SIG-M5 treated with dmso at 0.1 percent for 504 hours (cell line): ENCODE measurements around the gene FBRSL1.

Experiments
- DNase-seq: peaks from one replicate; lab custom pipeline; 2025; ENCODE audit not compliant: unreplicated experiment; lab: John Stamatoyannopoulos, UW

The FBRSL1 gene

DNA sequence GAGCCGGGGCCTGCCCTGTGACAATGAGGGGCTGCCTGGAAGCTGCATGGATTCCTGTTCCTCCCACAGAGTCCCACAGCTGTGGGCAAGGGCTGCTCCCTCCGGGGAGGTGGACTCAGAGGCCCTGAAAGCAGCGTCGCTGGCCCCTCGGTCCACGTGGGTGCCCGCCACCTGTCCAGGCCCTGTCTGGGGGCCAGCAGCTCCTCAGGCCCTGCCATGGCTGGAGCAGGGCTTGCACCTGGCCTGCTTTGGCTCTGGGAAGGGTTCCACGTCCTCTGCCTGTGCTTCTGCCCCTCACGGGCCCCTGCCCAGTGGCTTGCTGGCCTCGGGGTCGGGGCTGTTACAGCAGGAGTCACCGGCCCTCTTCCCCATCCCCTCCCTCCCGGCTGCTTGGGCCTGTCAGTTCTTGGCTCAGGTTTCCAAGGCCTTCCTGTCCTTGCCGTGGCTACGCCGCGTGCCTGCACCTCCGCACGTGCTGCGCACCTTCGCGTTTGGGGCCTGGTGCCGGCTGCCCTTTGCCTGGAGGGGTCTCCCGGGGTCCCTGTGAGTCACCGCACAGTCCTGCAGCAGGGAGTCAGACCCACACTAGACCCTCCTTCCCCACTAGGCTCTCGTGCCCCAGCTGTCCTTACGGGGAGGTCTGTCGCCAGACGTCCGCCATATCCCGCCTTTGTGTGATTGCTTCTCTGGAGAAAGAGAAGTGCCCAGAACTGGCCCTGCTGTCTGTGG is 5.8 kb downstream of the FBRSL1 start:
- DNase-seq = no peak

DNA sequence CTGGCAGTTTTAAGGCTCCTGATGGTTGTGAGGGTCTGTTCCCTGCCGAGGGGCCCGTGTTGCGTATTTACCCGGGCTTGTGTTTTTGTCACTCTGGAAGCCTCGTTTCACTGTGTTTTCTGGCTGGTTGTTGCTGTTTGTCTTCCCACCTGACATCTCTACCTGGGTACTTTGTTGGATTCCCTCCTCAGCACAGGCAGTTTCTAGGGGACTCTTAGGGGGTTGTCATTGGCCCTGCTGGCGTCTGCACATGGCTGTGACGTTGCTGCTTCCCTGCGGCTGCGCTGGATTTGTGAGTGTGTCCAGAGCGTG is 6.4 kb downstream of the FBRSL1 start:
- DNase-seq = no peak

DNA sequence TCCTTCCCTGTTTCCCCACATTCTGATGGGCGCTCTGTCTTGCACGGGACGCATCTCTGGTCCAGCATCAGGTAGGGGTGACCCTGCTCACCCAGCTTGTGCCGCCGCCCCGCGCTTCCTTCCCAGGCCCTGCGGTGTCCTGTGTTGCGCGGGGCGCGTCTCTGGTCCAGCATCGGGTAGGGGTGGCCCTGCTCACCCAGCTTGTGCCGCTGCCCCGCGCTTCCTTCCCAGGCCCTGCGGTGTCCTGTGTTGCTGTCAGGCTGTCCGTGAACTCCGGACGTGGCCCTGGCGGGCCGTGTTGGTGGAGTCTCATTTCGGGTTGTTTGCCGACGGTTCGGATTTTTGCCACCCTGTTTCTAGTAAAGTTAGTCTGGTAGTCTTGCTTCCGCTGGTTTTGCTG is 6.8 kb downstream of the FBRSL1 start:
- no peak for DNase-seq

DNA sequence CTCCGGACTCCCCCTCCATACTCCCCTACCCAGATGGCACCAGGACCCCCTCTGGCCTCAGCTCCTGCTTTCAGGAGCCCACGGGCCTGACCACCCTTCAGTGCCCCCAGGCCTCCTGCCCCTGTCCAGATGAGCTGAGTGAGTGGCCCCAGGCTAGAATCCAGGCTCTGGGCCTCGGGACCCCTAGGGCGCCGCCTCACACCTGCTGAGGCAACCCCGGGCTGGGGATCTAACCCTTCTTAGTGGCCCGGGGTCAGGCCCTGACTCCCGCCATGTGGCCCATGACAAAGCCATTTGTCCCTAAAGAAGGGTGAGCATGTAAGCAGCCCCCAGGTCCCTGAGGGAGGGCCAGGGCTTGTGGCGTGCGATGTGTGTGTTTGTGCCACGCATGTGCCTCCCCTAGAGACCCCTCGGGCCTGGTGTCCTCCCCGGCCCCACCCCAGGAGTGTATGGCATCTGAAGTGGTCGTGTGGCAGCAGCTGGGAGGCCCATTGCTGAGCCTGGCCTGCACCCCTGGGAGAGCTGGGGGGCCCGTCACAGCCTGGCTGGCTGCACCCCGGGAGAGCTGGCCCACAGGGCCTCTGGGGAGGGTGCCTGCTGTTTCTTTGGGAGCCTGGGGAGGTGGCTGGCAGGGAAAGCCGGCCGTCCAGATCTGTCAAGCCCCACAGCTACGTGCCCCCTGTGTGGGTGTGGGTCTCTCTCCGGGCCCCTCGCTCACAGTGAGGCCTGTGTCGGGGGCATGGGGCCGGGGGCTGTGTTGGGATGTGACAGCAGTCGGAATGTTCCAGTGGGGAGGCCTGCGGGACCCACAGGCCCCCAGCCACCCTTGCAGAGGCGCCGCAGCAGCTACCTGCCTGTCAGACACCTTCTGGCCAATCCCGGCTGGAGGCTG is 7.8 kb downstream of the FBRSL1 start:
- DNase-seq = no peak

GRCh38 chr12:132498931-132499330 is 9.0 kb downstream of the FBRSL1 start:
- no peak for DNase-seq

DNA sequence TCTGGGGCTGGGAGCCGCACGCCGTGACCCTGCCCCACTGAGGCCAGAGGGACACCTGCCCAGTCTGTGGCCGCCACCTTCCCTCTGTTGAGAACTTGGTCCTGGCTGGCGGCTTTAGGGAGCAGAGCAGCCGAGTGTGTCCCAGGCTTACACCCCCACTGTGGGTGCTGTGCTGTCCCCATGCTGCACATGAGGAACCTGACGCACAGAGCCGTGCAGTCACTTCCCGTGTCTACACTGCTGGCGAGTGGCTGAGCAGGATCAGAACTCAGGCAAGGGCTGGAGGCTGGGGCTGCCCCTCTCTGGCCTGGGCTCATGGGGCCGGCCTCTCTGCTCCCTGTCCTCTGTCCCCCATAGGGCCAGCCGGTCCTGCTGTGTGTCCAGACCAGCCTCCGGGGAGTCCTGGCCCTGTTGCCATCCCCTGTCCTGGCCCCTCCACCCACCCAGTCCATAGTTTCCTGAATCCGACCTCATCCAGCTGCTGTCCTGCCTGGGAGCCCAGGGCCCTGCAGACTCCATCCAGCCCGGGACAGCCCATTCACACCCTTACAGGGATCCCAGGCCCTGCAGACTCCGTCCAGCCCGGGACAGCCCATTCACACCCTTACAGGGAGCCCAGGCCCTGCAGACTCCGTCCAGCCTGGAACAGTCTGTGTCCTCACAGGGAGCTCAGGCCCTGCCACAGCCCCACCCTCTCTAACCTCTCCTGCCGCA is 10.3 kb downstream of the FBRSL1 start:
- DNase-seq = no peak

DNA sequence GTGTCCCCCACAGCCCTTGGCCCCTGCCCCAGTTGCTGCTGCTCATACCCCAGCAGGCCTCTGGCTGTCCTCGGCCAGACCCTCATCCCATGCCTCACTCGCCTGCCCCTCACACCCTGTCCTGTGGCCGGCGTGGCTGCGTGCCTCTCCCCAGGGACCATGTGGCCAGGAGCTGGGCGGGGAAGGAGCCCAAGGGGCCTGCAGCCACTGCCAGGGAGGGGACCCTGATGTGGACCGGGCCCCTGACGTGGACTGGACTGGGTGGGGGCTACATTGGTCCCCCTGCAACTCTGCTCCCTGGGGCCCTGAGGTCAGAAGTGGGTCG is 10.9 kb downstream of the FBRSL1 start:
- no peak for DNase-seq

DNA sequence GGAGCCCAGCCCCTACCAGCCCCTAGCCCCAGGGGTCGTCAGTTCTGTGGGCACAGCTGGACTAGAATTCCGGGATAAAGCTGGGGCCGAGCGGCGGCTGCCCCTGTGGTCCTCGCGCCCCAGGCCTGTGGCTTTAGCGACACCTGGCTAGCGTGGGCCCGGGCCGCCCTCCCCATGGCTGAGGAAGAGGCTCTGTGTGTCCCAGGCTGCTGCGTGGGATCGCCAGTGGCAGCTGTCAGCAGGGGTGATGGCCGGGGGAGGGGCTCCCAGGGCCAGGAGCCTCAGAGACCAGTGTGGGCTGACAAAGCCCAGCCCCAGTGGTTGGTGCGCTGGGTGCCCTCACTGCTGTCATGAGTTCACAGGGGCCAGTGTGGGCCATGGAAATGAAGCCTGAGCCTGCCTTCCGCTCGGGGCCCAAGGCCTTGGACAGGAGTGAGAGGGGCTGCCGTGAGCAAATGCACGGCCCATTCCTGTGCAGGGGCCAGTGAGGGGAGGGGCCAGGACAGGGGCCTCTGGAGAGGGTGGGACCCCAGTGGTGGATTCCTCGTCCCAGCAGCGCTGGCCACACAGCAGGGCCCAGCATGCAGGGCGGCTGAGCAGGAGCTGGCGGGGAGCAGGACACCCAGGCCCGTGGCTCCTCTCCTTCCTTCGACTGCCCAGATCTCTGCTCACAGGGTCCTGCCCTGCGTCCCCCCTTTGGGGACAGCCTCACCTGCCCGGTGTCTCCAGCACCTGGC is 11.4 kb downstream of the FBRSL1 start:
- DNase-seq = no peak

- peak; percentile 22 for DNase-seq
Measured at GRCh38 chr12:132502149-132502881, 12.4 kb downstream of the FBRSL1 start.

GRCh38 chr12:132502882-132503193 is 12.9 kb downstream of the FBRSL1 start:
- DNase-seq = no peak

- no peak for DNase-seq
Measured at GRCh38 chr12:132503618-132504204, 13.8 kb downstream of the FBRSL1 start.

DNA sequence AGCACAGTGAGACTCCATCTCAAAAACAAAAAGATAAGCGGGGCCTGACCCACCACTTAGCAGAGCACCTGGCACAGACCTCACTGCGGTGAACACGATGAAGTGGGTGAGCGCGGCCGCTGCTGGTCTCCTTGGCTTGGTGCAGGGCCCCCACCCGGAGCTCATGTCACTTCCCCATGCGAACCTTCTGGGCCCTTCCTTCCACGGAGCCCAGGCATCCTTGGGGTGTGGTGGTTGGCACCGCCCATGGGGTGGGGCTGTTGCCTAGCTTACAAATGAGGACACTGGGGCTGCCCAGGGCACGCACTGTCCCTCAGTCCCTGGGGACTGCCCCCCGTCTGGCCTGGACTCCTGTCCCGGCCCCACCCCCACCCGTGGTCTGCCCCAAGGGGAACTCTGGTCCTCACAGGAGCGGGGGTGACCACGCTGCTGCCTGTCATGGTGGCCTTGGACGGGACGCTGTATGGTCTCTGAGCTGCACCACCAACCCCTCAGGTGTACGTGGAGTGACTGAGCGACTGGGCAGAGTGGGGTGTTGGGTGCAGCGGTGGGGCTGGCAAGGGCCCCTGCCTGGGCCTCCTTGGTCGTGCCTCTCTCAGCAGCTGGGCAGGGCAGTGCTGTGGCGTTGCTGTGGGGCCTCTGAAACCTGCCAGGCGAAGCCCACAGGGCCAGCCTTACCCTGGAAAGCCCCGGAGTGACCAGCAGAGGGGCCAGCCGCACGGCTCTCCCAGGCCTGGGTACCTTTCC is 15.3 kb downstream of the FBRSL1 start:
- no peak for DNase-seq

GRCh38 chr12:132505852-132506219 is 15.9 kb downstream of the FBRSL1 start:
- no peak for DNase-seq

GRCh38 chr12:132506328-132507160 is 16.6 kb downstream of the FBRSL1 start:
- no peak for DNase-seq

GRCh38 chr12:132507161-132507538 is 17.2 kb downstream of the FBRSL1 start:
- DNase-seq = no peak

- DNase-seq = no peak
Measured at GRCh38 chr12:132507656-132508490, 17.9 kb downstream of the FBRSL1 start.

DNA sequence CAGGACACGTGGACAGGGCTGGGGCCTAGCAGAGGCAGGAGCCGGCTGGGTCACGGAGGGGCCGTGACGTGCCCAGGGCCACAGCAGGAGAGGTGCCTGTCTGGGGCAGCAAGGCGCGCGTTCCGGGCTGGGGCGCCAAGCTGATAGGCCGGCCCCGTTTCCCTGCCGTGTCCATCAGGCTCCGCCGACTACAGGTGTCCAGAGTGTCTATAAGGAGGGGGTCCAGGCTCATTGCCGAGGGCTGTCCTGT is 18.5 kb downstream of the FBRSL1 start:
- no peak for DNase-seq
